A673 (cell line): ENCODE results near the gene PLAA.

Experiments used
- CTCF ChIP-seq: fragments of 300-800, 200-600 bp; sonication (generic); conservative IDR thresholded peaks from 2 replicates; pipeline ENCODE4 v1.5.1; 2017; ENCODE audit warnings: low read depth, mild to moderate bottlenecking, antibody characterized with exemption, low read length, moderate library complexity, mixed read lengths
- EZH2 ChIP-seq: fragments of 200-600 bp; sonication (generic); IDR thresholded peaks from 2 replicates; pipeline ENCODE4 v1.6.1; 2017; ENCODE audit warnings: borderline replicate concordance, low read depth, mild to moderate bottlenecking, mixed read lengths, antibody characterized with exemption, low read length; ENCODE audit not compliant: poor library complexity, severe bottlenecking

- TF ChIP-seq CTCF (no peak), EZH2 (no peak)
Observed at GRCh38 chr9:26904070-26904469, 43.0 kb downstream of the PLAA start.
